ENCODE data around the gene HMCN1.
"Not testable (repeated sequence)": the region's sequence is repeated elsewhere in the genome, so short reads cannot be mapped to it uniquely, and the experiment has no call there.

The HMCN1 gene

DNA sequence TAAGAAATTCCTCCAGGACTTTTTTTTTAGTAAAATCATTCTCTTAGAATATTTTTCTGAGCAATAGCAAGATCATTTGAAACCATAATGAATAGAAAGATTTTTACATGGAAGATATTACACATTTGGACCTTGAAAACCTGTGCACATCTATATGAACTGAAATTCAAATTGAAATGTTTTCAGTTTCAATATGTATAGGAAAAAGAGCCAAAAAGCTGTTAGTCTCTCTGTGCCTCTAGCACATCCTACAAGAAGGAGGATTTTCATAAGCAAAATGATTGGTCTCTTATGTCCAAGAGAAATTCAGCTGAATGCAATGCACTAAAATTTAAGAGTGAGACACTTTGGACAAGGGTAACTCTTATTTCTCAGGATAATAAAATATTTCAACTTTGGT lies 8.2 kb downstream of the HMCN1 start:
- DNase-seq: no peak

DNA sequence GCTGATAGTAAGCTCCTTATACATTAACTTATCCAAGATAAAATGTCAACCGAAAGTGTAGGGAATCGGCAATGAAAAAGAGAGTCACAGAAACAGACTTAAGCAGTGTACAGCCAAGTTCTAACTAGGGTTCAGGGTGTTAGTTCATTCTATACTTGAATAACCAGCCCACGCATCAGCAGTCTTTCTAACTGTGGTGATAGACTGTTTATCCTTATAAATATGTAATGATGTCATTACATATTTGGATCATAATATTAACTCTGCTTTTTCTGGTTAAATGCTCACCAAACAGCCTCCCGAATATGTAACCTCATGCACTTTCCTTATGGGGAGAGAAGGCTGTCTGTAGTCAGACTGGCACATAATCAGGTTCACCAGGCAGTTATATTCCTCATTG lies 11.0 kb downstream of the HMCN1 start:
- no peak for DNase-seq

DNA sequence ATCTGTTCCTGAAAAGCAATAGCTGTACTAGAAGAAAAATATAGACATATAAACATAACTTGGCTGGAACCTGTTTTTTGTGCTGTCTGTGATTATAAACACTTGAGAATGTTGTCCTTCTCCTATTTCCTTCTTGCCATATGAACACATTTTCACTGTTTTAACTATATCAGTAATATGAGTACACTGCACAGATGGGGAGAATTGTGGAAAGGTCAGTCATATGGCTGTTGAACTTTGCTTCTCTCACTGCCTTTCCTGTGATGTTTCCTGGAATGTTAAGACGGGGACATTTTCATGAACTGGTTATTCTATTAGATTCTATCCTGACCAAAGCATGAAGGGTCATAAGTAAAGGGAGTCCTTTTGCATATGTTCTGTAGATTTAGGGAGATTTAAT lies 24.9 kb downstream of the HMCN1 start:
- no peak for DNase-seq

DNA sequence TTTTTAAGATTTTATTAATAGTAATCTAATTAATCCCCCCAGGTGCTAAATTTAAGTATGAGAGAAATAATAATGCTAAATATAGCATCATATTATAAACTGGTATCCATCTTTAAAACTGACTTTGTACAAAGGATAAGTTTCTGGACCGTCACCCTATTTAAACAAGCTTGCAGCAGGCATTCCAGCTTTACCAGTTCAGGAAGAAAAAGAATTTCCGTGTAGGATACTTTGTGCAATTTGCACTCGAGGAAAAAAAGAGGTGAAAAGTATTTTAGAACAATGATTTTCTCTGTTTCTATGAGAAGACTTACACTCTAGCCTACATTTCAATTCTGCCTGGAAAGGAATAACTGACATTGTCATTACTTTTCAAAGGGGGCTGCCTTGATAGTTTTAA lies 27.6 kb downstream of the HMCN1 start:
- DNase-seq: no peak

DNA sequence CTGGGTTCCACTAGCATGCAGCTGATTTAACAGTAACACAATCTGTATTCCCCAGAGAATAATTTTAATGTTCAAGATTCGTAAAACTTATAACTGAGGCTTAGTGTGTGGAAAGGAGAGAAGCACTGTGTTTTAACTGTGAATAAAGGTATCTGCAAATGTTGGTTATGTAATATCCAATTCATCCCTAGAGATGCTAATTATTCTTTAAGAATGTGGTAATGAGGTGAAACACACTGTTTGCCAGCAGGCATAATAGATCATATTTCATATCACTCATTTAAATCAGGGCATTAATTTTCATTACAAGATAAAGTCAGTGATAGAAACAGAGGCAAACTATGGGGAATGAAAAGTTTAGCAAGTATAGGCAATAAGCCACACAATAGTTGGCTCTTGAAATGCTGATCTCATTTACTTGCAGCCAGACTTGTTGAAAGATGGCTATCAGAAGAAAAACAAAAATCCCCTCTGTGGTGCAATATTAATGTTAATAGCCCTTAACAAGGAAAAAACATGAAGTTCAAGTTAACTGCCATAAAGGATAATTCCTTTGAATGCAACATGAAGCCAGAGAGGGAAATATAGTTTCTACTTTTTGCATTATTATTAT lies 33.4 kb downstream of the HMCN1 start:
- DNase-seq: no peak

DNA sequence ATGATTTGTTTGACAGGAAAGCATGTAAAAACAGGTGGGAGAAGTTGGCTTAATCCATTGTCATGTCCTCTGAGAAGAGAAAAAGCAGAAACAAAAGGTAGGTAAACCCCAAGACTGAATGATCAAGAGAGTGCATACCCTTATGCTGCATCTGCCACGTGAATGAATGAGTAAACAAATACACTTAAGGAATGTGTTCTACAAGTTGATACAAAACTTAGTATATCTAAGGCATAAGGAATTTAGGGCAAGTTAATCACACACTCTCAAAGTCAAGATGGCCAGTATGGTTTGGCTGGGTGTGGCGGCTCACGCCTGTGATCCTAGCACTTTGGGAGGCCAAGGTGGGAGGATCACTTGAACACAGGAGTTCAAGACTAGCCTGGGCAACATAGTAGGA lies 34.2 kb downstream of the HMCN1 start:
- DNase-seq: no peak

DNA sequence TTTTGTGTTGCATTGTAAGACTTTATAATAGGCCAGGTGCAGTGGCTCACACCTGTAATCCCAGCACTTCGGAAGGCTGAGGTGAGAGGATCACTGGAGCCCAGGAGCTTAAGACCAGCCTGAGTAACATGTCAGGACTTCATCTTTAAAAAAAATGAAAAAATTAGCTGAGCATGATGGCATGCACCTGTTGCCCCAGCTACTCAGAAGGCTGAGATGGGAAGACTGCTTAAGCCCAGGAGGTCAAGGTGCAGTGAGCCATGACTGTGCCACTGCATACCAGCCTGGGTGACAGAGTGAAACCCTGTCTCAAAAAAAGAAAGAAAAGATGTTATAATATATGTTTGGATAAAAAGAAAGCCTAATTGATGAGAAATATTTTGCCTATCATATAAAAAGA lies 34.9 kb downstream of the HMCN1 start:
- DNase-seq: no peak

DNA sequence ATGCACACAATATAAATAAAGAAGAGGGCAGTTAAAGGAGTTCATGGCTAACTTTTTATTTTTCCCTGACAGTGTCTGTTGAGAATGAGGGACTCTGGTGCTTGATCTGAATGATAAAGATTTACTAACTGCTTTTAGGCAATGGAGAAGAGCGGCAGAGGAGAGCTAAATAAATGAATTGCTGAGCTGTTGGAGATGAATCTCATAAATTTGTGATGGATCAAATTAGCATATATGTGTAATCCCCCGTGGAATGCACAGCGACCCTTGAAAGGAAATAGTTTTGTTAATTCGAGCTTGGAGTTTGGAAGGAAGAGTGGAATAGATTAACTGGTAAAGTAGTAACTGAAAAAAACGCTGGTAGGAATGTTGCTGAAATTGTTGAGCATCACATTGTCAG lies 40.2 kb downstream of the HMCN1 start:
- no peak for DNase-seq

DNA sequence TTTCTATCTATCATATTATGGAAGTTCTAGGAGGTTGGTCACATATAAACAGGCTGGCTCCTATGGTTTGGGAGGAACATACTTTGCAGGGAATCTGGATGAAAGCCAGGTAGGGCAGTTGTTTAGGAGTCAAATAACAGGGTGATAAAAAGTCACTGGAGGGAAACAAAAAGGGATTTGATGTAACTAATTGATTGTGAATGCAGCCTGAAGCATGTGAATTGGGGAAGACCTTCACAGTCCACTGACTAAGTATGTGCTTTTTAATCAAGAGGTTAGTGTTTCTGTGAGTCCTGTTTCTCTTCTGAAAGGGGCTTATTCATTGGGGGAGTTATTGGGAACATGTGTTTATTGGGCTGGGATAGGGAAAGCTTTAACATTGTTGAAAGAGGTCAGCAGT lies 41.3 kb downstream of the HMCN1 start:
- no peak for DNase-seq

DNA sequence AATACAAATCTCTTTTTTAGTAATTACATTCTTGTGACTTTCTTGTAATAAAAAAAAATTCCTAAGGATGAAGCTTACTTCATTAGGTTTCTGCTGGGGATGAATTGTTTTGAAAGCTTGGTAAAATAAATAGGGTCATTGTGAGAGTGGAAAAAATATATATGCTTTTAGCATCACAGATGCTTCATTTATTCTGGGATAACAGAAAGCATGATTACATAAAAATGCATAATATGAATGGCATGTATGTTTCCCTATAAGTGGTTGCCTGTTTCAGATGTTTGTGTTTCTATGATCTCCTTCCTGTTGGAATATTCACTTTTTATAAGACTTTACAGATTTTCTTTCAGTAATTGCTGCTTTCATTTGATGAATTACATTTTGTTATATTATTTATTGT lies 42.3 kb downstream of the HMCN1 start:
- no peak for DNase-seq

DNA sequence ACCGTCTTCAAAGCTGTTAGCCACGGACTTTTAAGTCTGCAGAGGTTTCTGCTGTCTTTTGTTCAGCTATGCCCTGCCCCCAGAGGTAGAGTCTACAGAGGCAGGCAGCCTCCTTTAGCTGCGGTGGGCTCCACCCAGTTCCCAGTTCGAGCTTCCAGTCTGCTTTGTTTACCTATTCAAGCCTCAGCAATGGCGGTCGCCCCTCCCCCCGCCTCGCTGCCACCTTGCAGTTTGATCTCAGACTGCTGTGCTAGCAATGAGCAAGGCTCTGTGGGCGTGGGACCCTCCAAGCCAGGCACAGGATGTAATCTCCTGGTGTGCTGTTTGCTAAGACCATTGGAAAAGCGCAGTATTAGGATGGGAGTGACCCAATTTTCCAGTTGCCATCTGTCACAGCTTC lies 49.7 kb downstream of the HMCN1 start:
- not testable (repeated sequence) for DNase-seq

DNA sequence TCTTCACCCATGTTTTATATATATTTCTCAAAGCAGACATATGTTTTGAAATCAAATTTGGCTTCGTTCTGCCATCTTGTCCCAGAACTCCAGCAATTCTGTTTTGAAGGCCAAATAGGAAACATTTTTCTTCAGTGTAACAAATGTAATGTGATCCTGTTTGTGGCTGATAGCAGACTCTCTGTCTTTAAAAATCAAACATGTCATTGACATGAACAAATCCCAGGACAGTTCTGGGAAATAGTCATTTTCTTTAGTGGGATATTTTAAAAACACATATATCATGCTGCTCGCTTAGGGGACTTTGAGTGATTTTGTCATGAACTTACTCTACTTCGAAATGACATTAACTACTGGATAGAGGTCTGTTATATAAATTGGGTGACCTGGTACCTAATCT lies 51.4 kb downstream of the HMCN1 start:
- DNase-seq: no peak

DNA sequence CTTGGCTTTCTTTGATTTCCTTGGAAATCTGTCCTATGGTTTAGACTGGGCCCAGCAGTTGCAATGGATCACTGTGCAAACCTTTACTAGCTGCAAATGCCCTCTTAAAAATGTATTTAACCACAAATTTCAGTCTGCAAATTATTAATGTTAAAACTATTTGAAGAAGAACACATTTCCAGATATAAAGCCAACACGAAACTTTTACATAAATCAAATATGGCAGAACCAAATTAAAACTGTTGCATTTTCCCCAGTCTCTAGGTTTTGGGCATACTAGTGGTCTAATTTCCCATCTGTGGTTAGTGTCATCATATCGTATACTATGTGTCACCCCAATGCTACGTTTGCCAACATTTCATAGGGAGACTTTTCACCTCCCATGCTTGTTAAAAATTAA lies 52.3 kb downstream of the HMCN1 start:
- DNase-seq: no peak

DNA sequence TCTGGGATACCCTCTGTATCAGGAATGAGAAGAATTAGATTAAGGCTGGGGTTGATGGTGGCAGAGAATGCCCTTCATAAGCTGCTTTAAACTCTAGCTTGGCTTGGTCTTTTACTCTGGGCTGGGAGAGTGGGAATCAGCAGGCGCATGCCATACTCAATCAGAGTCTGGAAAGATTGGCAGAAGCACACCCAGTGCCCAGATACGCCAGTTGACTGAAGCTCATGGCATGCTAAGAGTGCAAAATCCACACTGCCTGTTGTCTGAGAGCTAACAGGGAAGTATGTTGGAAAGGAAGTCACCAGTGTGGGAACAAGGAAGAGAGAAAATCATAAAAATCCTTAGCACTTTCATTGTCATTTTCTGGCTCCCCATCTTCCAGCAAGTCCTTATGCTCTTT lies 53.0 kb downstream of the HMCN1 start:
- no peak for DNase-seq

DNA sequence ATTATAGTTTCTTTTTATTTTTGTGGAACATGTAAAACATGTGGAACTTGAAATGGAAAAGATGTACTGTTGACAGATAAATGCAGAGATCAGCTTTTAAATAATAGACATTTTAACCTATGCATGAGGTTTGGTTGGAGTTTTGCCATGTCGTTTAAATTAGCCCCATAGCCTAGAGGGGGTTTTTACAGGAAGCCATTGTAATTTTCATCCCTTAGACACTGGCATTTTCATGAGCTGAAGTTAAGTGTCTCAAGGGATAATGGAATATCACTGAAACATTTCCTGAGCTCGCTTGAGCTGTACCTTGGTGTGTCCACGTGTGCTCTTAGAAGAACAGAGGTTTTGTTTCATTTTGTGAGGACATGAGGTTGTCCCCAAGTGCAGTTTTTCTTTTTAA lies 54.2 kb downstream of the HMCN1 start:
- DNase-seq: no peak

DNA sequence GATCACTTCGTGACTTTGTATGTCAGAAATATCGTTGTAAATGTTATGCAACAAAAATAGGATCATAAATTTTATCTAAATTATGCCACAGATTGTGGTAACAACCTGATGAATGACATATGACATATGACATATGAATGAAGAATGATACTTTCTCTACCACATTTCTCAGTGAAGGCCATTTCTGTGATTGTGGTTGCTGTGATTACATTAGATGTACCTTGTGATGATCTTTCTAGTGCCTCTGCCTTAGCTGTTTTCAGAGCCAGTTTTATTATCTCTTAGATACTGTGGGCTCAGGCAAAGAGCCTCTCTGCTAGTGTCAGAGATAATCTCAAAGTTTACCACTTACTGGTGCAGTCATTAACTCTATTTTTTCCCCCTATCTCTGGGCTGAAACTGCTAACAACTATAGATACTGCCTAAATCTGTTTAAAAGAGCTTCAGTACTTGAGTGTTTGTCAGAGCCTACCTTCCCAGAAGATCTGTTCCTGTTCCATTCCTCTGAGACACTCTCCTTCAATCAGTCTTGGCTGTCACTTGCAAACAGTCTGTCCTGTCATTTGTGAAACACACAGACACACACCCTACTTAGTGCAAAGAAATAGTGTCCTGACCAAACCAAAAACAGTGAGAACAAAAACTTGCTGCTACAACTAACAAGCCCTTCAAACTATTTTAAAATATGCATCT lies 55.5 kb downstream of the HMCN1 start:
- DNase-seq: no peak

DNA sequence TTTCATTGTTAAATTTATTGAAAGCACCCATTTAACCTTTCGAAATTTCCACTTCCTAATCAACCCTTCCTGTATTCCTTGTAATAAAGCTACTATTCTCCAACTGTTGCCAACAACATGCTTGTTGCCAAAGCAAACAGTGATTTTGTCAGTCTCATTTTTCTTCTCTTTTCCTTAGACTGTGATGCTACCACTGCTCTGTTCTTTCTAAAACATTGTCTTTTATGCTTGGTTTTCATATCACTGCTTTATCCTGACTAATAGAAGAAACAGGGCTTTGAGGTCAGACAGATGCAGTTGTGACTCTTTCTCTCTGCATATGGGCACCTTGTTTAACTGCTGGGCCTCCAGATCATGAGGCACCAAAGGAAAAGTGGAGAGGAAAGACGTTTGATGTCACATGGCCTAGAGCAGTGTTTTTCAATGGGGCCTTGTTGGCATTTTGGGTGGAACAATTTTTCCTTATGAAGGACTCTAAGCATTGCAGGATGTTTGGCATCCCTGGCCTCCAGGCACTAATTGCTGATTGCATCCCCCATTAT lies 56.1 kb downstream of the HMCN1 start:
- no peak for DNase-seq

DNA sequence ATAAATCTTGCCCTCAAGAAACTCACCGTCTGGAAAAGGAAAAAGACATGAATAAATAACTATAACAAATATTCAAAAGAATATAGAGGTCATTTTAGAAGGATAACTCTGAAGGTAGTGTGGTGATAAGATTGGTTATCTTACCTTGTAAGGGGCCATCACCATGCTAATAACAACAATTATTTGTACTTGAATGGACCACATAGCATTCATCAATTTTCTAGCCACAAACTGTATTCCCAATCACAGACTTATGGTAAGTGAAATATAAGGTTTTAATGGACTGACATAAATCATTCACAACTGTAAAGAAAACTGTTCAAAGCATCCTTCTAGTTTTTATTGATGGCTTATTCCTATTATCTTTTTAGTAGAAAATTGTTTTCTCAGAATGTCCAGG lies 57.8 kb downstream of the HMCN1 start:
- DNase-seq: no peak

DNA sequence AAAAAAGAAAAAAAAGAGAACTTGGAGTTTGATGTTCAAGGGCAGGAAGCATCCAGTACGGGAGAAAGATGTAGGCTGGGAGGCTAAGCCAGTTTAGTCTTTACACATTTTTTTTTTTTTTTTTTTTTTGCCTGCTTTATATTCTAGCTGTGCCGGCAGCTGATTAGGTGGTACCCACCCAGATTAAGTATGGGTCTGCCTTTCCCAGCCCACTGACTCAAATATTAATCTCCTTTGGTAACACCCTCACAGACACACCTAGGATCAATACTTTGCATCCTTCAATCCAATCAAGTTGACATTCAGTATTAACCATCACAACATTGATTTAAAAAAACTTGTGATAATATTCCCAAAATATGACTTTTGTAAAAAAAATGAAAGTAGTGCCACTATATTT lies 60.3 kb downstream of the HMCN1 start:
- not testable (repeated sequence) for DNase-seq

DNA sequence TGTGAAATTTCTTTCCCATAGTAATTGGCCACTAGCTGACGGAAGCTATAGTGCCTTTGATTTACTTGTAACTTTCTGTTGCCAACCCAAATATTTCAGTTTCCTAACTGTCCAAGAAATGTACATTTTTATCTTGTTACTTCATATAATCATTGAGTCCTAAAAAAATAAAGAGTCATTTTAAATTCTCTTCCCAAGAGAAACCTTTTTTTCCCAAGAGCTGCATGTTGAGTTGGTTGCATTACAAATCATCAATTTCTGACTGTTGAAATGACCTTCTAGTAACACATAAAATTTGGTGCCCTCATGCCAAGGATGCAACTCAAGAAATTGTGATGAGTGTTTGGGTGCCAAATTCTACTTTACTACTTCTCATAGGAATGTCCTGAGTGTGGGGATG lies 61.0 kb downstream of the HMCN1 start:
- no peak for DNase-seq

DNA sequence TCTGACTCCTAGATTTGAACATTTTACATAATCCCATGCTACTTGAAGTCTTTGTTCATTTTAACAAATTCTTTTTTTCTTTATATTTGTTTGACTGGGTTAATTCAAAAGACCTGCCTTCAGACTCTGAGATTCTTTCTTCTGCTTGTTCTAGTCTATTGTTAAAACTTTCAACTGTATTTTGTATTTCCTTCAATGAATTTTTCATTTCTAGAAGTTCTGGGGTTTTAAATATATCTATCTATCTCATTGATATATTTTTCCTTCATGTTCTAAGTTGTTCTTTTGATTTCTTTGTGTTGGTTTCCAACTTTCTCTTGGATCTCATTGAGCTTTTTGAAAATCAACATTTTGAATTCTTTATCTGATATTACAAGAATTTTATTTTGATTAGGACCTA lies 64.3 kb downstream of the HMCN1 start:
- no peak for DNase-seq

DNA sequence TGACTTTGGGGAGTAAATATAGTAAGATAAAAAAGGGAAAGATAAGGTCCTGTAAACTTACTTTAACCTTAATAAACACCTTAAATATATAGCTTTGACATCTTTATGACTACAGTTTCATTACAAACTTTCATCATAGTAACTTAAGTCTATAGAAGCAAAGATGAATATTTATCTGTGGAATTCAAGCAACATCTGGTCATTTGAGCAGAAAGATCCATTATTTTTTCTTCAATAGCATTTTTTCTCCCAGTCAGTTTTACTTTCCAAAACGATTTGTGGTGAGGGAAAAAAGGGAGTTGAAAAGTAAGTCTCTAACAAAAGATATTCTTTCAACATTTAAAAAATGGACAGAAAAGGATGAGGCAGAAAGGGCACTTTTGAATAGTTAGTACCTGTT lies 69.0 kb downstream of the HMCN1 start:
- DNase-seq: no peak

DNA sequence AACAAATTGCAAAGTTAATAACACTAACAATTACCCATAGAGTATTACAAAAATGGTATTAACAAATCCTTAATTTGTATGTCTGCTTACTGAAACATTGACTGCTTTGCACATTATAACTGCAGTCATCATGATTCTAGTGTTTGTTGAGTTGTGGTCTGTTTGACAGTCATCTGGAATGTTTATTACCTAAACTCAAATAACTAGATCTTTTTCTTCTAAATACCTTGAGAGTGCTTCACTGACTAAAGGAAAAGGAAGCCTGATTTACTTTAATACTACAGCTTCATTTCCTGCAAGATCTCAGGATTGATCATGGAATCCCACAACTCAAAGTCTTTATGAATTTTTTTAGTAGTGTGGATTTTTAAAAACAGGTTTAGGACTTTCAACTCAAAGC lies 70.0 kb downstream of the HMCN1 start:
- DNase-seq: no peak

DNA sequence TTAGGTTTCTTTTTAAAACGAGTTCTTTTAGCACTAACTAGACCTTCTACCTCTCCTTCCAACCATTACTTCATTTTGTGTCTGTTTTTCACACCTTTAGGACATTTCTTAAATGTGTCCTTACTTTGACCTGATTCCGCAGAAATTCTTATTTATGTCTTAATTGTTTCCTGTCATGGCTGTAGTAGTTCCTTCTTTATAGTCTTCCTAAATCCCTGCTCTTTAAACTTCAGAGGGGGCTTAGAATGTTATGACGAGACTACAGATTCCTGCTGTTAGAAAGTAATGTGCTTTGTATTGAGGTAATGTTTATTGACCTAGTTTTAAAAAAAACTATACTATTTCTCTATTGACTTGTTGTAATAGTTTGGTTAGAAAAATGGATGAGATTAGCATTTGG lies 70.4 kb downstream of the HMCN1 start:
- DNase-seq: no peak

DNA sequence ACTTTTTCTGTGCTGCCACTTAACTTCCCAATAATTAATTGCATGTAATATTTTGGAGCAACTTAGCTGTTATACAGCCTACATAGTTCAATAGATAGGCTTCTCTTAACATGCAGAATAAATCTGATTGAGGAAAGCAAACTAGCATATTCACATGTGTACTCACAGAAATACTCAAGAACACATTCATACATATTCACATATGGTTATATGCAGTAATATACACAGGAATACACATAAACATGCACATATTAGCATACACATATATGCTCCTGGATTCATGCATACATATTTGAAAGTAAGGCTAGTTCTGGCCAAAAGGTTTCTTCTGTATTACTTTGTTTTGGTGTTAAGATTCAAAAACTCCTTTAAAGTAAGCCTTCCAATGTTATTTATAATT lies 73.1 kb downstream of the HMCN1 start:
- no peak for DNase-seq

Measured in NCI-H1436 (cell line).